Astrocyte of the spinal cord (primary cell): ENCODE measurements around the gene SPOCK1.

ENCODE experiments used
- DNase-seq: peaks from one replicate; pipeline ENCODE4 v3.0.0; 2011; ENCODE audit warnings: low read depth, low spot score
- H3K4me3 ChIP-seq: 2 replicates; pipeline ENCODE4 v1.5.1; 2011; ENCODE audit warnings: low read depth, mild to moderate bottlenecking, low read length, moderate library complexity
- CTCF ChIP-seq: IDR thresholded peaks from 2 replicates; pipeline ENCODE4 v1.5.1; 2012; ENCODE audit warnings: low read depth, mild to moderate bottlenecking, low read length, inconsistent platforms
- in situ Hi-C: cut with HindIII; loops from 2 replicates; pipeline ENCODE4 v1.10.0; 2017; ENCODE audit warnings: low sequenced_read_pairs

Gene SPOCK1

GRCh38 chr5:137036640-137037039, 462.5 kb downstream of the SPOCK1 start:
- no peak for TF ChIP-seq CTCF
- DNase-seq = no peak
- no peak overlapping the region for H3K4me3 ChIP-seq
- in situ Hi-C loops = no loop called here

GRCh38 chr5:137035480-137035878, 463.6 kb downstream of the SPOCK1 start:
- TF ChIP-seq CTCF = no peak
- in situ Hi-C loops = no loop called here
- DNase-seq = no peak
- no peak overlapping the region for H3K4me3 ChIP-seq

- no peak for DNase-seq
- in situ Hi-C loops = no loop called here
- TF ChIP-seq CTCF = no peak
- H3K4me3 ChIP-seq = no peak overlapping the region
Observed at GRCh38 chr5:137034764-137035479, 464.2 kb downstream of the SPOCK1 start.

- TF ChIP-seq CTCF = no peak
- DNase-seq = no peak
- no peak overlapping the region for H3K4me3 ChIP-seq
- in situ Hi-C loops = no loop called here
Observed at GRCh38 chr5:137034213-137034612, 464.9 kb downstream of the SPOCK1 start.

- TF ChIP-seq CTCF = no peak
- H3K4me3 ChIP-seq = no peak overlapping the region
- no peak for DNase-seq
- in situ Hi-C loops = no loop called here
Observed at GRCh38 chr5:137032929-137033328, 466.2 kb downstream of the SPOCK1 start.

GRCh38 chr5:137027758-137028157, 471.4 kb downstream of the SPOCK1 start:
- in situ Hi-C loops = no loop called here
- TF ChIP-seq CTCF = no peak
- H3K4me3 ChIP-seq = no peak overlapping the region
- no peak for DNase-seq

- in situ Hi-C loops = no loop called here
- no peak overlapping the region for H3K4me3 ChIP-seq
- no peak for TF ChIP-seq CTCF
- DNase-seq = no peak
Observed at GRCh38 chr5:137026296-137026695, 472.8 kb downstream of the SPOCK1 start.
